ENCODE data around the gene PIWIL1.
A peak's percentile ranks its signal among the peaks of the same experiment; 100 is the strongest.

Gene PIWIL1

DNA sequence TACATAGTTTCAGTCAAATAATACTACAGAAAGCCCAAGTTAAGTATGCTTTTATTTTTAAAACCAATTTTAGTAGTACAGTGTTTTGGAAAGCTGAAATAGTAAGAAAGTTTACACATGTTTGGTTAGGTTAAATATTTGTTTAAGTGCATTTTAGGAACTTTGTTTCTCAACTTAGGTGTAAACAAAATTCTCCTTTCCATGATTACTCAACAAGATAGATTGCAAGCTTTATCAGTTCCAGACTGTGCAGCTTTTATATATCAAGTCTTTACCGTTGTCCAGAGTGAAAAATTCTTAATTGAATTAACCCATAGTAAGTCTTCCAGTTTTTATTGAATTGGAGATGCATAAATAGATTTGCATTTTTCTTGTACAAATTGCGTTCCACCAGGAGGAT is 45.1 kb downstream of the PIWIL1 start:
- no peak for DNase-seq

DNA sequence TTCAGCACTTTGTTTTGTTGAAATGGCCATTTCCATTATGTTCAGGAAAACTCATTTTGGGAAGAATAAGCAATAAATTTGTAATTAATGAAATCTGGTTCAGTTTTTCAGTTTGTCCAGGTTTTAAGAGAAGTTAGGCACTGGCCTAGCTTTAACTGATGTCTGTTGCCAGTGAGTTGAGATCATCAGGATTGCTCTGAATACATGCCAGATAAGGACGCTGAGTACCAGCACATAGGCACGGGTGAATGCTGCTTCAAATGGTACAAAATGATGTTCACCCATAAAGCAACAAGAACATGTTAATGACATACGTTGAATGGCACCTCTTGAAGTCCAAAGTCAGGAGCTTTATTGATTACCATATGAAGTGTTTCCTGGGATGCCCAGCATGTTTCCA is 46.5 kb downstream of the PIWIL1 start:
- DNase-seq, result no peak

DNA sequence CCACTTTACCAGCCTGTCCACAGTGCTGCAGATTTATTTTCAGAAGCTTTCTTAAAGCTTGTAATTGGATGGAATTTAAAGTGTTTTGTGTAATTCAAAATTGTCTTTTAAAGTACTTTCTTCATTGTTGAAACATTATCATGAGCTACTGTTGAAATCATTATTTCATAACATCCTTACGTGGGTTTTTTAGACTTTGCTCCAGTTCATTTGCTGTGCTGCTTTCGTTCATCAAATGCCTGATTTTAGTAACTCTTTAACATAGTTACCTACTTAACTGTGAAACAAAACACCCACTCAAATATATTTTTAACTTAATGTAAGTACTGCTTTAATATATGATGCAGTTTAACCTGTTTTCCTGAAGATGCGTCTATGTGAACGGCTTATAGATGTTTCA is 47.5 kb downstream of the PIWIL1 start:
- DNase-seq, result no peak

DNA sequence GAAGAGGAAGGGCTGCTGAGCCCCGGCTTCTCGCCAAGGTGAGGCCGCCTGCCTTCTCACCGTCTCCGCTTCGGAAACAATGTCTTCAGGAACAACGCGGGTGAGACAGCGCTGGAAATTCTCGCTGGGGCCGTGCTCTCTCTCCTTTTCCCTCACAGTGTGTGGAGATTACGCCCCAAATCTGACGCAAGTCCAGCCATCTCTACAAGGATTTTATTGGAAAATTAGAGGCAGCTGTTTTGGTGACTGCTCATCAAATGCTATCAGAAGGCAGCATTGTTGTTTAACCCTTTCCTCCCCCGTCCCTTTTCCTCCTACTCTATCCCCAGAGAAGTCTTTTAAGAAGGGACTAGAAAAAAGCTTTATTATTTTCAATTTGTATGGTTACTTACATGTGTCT is 53.5 kb downstream of the PIWIL1 start:
- no peak for DNase-seq

DNA sequence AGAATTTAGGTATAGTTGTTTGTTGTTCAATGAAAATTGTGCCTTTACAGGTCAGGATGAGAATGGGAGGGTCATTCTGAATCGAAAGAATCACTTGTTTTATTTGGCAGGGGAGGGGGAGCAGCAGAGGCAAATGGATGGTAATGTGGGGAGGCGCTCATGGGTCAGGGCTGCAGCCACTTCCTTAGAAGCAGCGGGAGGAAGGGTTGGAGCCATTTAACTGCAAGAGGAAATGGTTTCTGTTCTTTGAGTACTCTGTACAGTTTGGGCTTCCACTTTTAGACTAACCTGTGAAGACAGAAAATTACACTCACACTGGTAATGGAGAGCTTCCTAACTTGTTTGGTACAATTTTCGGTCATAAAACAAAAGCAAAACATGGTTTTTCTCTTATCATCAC is 57.2 kb downstream of the PIWIL1 start:
- DNase-seq, result no peak

DNA sequence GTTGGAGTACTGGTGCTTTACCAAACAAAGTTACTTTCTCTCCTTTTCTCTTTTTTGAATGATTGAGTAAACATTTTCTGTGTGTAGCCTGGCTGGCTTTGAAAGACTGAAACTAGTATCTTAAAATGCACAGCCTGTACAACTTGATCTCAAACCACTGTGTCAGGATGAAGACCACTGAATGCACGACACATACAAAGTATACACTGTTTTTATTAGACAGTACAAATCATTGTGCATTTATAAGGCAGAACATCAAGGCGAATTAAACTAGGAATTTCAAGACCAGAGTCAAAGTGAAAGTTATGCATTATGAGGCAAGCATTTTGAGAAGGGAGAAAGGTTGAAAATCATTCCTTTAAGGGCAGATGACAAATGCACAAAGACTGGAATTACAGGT is 59.0 kb downstream of the PIWIL1 start:
- no peak for DNase-seq

DNA sequence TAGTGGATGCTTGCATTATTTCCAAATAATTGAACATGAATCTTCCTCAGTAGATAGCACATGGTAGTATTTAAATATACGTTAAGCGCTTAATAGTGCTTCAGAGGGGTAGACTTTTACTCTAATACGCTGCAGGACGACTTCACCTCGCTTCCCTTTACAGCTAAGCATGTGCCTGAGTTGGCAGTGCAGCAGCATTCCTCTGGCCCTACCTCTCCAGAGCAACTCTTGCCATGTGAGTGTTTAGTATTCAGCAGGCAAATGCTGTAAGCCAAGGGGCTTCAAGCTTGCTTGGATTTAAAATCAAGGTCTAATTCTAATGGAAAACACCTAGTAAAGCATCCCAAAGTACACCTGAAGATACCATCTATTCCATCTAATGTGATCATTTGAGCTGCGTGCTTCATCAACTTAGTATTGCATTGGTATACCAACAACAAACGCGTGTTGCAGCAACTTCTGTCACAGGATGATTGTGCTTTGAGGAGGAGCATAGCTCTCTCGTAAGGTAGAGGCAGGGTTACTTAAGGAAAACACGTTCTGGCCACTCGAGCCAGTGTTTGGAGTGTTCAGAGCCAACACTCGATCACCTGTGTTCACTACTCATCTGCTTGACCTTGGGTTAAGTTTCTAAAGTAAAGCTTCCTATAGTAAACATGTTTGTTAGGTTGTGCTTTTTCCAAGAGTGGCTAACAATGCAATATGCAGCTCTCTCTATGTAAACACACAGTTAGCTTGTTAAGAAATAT is 60.6 kb downstream of the PIWIL1 start:
- DNase-seq, result no peak

DNA sequence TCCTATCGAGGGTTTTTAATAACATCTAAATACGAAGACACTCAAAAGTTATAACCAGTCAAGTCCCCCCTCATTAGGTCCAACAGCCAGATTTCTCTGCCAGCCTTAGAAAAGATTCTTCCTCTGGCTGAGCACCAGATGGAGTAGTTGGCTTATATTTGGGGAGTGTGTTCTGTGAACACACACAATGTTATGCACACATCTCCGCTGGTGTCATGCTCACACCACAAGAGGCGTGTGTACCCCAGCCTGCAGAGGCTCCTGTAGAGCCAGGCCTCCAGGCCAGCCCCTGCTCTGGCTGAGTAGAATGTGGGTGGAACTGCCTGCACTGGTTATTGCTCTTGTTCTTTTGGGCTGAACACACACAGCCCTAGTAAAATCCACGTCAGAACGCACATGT is 64.0 kb downstream of the PIWIL1 start:
- peak; percentile 6 for DNase-seq

DNA sequence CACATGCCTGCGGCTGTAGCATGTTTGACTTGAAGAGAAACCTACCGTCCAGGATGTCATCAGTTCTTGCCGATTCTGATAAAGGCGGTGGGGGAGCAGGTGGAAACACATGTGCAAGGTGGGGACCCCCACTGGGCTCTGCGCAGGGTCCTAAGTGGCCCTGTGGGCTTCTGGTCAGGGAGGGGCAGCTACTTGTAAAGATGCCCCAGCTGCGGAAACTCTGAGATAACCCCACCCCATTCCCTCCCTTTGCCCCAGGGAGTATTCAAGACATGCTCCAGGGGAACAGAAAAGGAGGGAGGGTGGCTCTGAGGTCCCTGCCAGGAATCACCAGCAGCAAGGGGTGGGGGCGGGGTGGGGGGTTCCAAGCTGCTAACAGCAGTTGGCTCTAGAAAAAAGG is 67.6 kb downstream of the PIWIL1 start:
- no peak for DNase-seq

DNA sequence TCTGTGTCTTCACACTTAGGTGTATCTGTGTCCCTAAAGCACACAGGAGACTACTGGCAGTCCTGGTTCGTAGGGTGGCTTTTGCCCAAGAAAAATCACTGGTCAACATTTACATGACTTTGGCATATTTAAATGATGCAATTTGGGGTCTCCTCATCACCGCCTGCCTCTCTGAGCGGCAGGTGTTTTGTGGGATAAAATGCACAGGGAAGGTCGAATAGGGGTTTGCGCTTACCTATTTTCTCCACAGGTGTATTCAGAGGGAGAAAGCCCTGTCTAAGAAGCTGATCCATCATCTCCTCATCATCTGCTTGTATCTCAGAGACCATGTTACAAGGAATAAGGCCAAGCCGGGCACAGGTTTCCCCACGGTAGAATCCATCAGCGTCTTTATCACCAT is 74.7 kb downstream of the PIWIL1 start:
- DNase-seq, result no peak

DNA sequence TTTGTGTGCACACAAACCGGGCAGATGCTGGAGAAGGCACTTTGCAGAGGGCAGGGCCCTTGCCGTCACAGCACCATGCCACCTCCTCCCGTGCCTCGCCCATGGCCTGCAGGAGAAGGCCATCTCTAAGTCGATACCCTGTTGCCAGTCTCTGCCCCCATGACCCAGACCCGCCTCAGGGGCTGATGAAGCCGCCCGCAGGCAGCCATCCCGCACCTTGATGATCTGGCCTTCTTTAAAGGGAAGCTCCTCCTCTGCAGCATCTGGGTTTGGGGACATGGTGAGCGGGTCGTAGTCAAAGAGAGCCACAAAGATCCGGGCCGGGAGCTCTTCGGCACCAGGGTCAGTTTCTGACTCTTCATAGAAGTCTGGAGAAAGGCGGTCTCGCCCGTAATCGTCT is 76.2 kb downstream of the PIWIL1 start:
- no peak for DNase-seq

DNA sequence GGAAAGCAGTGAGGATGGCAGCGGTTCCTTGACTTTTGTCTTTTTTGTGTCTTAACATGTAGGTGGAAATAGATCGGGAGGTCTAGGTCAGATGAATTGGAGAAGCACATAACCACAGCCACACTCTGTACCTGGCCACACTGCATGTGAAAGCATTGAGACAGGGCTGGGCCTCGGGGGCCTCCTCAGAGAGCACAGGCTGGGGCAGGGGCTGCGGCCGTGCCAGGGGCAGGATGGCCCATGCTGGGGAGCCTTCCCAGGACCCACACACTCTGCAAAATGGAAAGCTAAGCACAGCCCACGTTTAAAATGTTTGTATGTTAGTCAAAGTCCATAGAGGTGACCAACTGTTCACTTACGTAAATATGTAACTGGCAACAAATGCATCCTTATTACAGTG is 76.7 kb downstream of the PIWIL1 start:
- no peak for DNase-seq

DNA sequence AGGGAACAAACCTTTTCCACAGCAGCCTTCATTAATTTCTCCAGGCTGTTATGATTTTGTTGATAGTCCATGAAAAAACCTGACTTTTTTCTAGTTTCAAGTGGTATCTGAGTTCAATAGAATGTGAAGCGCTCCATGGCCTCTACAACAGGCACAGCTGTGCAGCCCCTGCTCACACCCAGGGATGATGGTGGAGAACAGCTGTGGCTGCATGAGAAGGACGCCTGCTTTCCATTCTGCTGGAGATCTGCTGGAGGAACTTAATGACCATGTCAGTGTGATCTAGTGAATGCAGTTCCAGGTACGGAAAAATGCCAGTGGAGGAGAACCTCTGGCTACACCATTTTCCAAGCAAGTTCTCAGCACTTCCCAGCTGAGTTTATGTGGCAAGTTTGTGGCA is 80.6 kb downstream of the PIWIL1 start:
- DNase-seq, result no peak

DNA sequence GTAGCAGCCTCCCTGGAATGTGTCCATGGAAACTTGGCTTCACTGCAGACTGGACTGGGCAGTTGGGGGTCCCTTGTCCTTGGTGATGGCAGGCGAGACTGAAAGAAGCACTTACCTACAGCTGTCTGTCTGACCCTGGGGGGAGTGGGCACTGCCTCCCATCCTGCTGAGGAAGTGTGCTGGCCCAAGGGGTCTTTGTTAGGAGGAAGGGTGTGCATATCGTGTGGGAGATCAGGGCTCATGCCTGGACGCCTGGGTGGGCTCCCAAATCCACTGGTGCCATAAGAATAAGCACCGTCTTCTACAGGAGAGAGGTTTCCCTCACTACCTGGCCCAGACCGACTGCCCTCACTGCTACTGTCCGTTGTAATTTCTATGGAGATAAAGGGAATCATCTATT is 81.4 kb downstream of the PIWIL1 start:
- no peak for DNase-seq

DNA sequence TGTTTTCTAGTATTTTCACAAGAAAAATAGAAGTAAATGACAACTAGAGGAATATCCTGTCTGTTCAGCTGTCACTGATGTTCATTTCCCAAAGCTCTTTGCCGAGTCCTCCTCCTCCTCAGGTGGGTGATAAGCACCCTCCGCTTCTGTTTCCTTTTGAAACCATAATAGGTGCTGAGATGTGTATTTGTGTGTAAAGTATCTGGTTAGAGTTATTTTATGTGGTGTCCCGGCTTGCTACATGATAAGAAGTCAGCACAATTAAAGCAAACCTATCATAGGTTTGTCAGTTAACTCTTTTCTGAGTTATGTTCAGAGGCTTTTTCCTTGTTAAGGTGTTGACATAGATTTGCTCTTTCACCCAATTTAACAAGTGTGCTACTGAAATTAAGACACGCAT is 82.4 kb downstream of the PIWIL1 start:
- no peak for DNase-seq

DNA sequence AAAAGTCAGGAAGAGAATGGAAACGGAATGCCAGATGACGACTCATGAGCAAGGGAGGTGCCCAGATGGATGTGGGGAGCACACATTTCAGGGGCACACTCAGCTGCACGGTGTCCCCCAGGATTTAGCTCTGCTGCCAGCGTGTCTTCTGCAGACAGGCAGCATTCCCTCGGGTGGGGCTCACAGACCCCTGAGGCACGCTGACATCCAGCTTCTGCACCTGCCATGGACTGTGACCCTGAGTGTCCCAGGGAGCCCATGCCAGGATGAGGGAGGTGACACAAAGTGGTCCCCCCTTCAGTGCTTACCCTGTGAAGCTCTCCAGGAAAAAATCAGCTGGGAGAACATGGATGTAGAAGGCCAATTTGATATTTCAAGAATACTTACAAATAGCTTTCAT is 84.2 kb downstream of the PIWIL1 start:
- DNase-seq, result no peak
